ENCODE results near the gene FOLR2. TPM values are rescaled to one million over a fixed set of nuclear protein-coding genes. Genes with fewer than 3 reads are reported as not detected.

FOLR2 gene
- total and polyA plus RNA-seq, 3 donors from 2014 or later, result 1.3 to 37.3 (median 8.7) TPM

GRCh38 chr11:72249961-72250360 is 33.4 kb downstream of the FOLR2 start:
- WGBS, 2 donors, result 92% methylated on average over 5 of the region's 5 CpGs; no CpG with 5 or more reads in 1 of the 2 donors
- H3K27me3 ChIP-seq, result no peaks in the 10 kb centered on the region
- no peak overlapping the region for H3K27ac ChIP-seq
- no peak for DNase-seq
- no peak overlapping the region for H3K4me3 ChIP-seq
- TF ChIP-seq CTCF (IDR thresholded peaks at IDR 0.05) (no peak), POLR2A (IDR thresholded peaks at IDR 0.05) (no peak)
- H3K9me3 ChIP-seq, result no peaks in the 10 kb centered on the region
- intact Hi-C loops (cut with DNase I; ENCODE audit: low total_unique reads), result no loop called here
- H3K36me3 ChIP-seq (ENCODE audit: low read depth, missing control alignments), result no peaks in the 10 kb centered on the region
- no peaks in the 10 kb centered on the region for H3K4me1 ChIP-seq

- no peak for DNase-seq
- Histone ChIP-seq H3K9me3 (no peaks in the 10 kb centered on the region), H3K4me3 (no peak overlapping the region), H3K4me1 (no peaks in the 10 kb centered on the region), H3K27me3 (no peaks in the 10 kb centered on the region), H3K27ac (no peak overlapping the region), H3K36me3 (ENCODE audit: low read depth, missing control alignments) (no peaks in the 10 kb centered on the region)
- 89 to 92% methylated on average over 16 to 24 of the region's 24 CpGs for WGBS, 2 donors
- intact Hi-C loops (cut with DNase I; ENCODE audit: low total_unique reads), result no loop called here
- no peak for TF ChIP-seq CTCF (IDR thresholded peaks at IDR 0.05)
- no peak for TF ChIP-seq POLR2A (IDR thresholded peaks at IDR 0.05)
Observed at GRCh38 chr11:72250661-72251464, 34.3 kb downstream of the FOLR2 start.

- no peak for DNase-seq
- Histone ChIP-seq H3K9me3 (no peaks in the 10 kb centered on the region), H3K27ac (no peak overlapping the region), H3K36me3 (ENCODE audit: low read depth, missing control alignments) (no peaks in the 10 kb centered on the region), H3K27me3 (no peaks in the 10 kb centered on the region), H3K4me3 (no peak overlapping the region), H3K4me1 (no peaks in the 10 kb centered on the region)
- intact Hi-C loops (cut with DNase I; ENCODE audit: low total_unique reads), result no loop called here
- no peak for TF ChIP-seq CTCF (IDR thresholded peaks at IDR 0.05)
- no peak for TF ChIP-seq POLR2A (IDR thresholded peaks at IDR 0.05)
- WGBS, 2 donors, result 84 to 87% methylated on average over 5 of the region's 5 CpGs
Observed at GRCh38 chr11:72251614-72252013, 35.0 kb downstream of the FOLR2 start.

GRCh38 chr11:72253392-72253791 is 36.8 kb downstream of the FOLR2 start:
- H3K36me3 ChIP-seq (ENCODE audit: low read depth, missing control alignments), result no peaks in the 10 kb centered on the region
- no peak overlapping the region for H3K4me3 ChIP-seq
- no peak overlapping the region for H3K27ac ChIP-seq
- H3K9me3 ChIP-seq, result no peaks in the 10 kb centered on the region
- no peak for DNase-seq
- H3K4me1 ChIP-seq, result no peaks in the 10 kb centered on the region
- no peaks in the 10 kb centered on the region for H3K27me3 ChIP-seq
- TF ChIP-seq CTCF (IDR thresholded peaks at IDR 0.05) (no peak), POLR2A (IDR thresholded peaks at IDR 0.05) (no peak)
- 90 to 92% methylated on average over 3 of the region's 3 CpGs for WGBS, 2 donors
- intact Hi-C loops (cut with DNase I; ENCODE audit: low total_unique reads), result no loop called here
